HG02840 (cell line): ENCODE data around the gene SPOCK2.
"Not testable (repeated sequence)": the region's sequence is repeated elsewhere in the genome, so short reads cannot be mapped to it uniquely, and the experiment has no call there.

Source experiments
- ATAC-seq: cut with Tn5 transposase; IDR thresholded peaks from one replicate; pipeline ENCODE4 v1.9.1; 2021; ENCODE audit warnings: mild to moderate bottlenecking, moderate library complexity, moderate number of reproducible peaks; ENCODE audit not compliant: unreplicated experiment, low FRiP score

The SPOCK2 gene

DNA sequence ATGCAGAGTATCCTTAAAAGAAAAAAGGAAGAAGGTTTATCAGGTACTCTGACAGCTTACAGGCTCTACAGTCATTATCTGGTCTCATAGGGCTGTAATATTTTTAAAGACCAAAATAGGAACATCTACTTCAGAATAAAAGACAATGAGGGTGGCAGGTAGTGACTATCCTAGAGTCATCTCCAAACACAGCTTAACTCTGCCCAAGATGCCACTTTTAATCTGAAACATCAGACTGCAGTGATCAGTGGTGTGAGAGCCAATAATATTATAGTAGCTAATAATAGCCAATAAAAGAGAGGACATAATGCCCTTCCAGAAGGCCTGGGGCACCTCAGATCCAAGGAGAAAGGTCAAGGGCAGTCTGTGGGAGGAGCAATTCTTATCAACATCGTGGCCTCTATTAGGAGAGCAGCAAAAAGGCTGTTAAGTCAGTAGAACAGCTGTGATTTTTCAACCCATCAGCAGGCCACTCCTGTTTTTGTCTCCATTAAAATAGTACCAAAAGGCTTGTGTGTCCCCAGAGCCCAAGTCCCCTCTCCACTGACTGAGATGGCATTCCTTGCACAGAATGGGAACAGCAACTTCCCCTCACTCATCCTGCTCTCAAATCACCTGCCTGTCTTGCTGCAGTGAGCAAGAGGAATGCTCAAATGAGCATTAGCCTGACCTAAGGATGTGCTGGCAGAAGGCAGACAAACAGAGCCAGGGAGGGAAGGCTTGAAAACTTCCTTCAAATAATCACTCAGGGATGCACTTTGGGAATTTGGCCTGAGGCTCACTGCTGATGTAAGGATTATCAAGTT is 20.7 kb upstream of the SPOCK2 start:
- ATAC-seq, result no peak

DNA sequence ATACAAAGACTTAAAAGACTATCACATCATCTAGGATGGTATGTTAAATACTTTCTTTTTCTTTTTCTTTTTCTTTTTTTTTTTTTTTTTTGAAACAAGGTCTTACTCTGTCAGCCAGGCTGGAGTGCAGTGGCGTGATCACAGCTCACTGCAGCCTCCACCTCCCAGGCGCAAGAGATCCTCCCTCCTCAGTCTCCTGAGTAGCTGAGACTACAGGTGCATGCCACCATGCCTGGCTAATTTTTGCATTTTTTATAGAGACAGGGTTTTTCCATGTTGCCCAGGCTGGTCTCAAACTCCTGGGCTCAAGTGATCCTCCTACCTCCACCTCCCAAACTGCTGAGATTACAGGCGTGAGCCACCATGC is 19.6 kb upstream of the SPOCK2 start:
- ATAC-seq, result not testable (repeated sequence)

- ATAC-seq, result no peak
These were observed 19.1 kb upstream of the SPOCK2 start for GRCh38 chr10:72107325-72108003.

- ATAC-seq, result no peak
These were observed 18.5 kb upstream of the SPOCK2 start for GRCh38 chr10:72106896-72107295.

- ATAC-seq, result no peak
These were observed 18.0 kb upstream of the SPOCK2 start for GRCh38 chr10:72106154-72106849.

- no peak for ATAC-seq
These were observed 17.4 kb upstream of the SPOCK2 start for GRCh38 chr10:72105710-72106109.

DNA sequence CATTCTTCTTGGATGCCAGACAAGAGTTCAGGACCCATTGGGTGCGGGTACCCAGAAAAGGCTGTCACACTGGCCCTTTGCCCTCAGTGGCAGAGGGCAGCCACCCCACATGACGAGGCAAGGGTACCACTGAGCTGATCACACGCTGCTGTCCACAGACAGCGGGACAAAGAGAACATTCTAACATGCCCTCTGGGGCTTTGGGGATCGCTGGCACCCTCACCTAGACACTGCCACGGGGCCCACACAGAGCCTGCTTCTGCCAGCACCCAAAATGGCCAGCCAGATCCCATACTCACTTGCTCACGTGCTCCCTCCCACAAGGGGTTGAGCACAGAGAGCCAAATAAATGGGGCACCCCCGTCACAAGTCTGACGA is 16.7 kb upstream of the SPOCK2 start:
- no peak for ATAC-seq

DNA sequence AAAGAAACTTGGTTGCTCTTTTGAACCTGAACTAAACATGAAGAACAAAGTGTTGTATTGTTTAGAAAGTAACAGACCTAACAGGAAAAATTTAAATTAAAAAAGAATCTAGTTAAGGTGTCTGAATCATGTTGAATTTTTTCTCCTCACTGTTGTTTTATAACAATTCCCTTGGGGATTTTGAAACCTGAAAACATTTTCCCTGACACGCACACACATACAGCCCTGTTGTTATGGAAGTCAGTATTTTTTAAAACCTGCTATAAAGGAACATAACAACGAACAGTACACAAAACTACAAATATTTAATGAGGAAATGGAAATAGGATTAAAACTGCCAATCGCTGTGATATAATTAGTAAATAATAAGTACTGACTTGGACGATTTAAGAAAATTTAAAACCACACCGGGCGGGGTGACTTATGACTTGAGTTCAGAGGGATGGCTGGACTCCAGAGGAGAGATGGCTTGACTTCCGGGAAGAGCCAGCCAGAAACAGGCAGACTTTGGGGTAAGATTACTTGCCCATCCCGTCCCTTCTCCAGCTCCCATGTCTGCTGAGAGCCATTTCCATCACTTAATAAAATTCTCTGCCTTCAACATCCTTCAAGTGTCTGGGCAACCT is 16.2 kb upstream of the SPOCK2 start:
- ATAC-seq, result no peak

DNA sequence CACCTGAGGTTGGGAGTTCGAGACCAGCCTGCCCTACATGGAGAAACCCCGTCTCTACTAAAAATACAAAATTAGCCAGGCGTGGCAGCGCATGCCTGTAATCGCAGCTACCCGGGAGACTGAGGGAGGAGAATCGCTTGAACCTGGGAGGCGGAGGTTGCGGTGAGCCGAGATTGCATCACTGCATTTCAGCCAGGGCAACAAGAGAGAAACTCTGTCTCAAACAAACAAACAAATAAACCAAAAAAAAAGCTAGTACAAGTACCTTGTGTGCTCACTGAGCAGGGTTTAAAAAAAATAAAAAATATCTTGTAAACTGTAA is 11.2 kb upstream of the SPOCK2 start:
- ATAC-seq, result no peak

DNA sequence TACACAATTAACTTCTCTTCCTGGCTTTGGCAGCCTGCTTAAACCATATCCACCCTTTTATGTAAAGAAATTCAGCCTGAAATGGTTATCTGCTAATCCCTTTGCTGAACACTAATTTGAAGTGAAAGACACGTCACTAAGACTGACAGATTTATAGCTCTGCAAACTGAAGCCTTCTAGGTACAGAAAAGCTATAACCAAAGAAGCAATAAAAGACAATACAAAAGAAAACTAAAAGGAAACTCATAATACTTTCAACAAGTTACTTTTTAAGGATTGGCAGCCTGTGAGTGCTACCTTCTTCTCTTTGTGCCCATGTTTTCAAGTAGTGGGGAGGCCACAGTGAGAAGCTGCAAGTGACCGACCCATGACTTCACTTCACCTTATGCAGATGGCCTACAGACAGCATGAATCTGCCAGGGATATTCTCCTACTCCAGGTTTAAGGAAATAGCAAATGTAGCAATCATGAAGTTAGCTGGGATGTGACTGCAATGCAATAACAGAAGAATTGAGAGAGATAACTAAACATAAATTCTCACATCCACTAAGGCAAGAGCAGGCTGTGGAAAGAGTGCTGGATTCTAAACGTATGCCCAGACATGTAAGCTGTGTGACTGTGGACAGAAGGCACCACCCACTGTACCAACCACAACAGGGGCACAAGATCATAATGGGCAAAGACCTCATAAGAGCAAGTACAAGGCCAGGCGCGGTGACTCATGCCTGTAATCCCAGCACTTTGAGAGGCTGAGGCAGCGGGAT is 10.7 kb upstream of the SPOCK2 start:
- ATAC-seq, result no peak

DNA sequence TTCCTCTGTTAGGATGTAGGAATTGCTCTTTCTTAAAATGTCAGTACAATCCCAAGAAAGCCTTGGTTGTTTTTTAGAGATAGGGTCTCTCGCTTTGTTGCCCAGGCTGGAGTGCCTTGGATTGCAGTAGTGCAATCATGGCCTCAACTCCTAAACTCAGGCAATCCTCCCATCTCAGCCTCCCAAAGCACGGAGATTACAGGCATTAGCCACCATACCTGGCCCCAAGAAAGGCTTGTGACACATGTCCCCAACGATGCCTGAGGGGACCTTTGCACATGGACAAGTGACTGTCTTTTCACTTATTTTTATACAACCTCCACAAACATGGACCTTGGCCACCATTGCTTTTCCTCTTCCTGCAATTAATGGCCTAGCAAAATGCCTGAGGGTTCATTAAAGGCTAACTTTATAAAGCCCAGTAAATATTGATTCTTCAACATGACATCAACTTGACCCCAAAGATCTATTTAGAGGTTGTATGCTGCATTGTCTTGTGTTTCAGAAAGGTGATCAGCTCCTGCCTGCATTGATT is 10.0 kb upstream of the SPOCK2 start:
- ATAC-seq, result no peak

GRCh38 chr10:72097448-72098300 is 9.3 kb upstream of the SPOCK2 start:
- ATAC-seq, result no peak

DNA sequence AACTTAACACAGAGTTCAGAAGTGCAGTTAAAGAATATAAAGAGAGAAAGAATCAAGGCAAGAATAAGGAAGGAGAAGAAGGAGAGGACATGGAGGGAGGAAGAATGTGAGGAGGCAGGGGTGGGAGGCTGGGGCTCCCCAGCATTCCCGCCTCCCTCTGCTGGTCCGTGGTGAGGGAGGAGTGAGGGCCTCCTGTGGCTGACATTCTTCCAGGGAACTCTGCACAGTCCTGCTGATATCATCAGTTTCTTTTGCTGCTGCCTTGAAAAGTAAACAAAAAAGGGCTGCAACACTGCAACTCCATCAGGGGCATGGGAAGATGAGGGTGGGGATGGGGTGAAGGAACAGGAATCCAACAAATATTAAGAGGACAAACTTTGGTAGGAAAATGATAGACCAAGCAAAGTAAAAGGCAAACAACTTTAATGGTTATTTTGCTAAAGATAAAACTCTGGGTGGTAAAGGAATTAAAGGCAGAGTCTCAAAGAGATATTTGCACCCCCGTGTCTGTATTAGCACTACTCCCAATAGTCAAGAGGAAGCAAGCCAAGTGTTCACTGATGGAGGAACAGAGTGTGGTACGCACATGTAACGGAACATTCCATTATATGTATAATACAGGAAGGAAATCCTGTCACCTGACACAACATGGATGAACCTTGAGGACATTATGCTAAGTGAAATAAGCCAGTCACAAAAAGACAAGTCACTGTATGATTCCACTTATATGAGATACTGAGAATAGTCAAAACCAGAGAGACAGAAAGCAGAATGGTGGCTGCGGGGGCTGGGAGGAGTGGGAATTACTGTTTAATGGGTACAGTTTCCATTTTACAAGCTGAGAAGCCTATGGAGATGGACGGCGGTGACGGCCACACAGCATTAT is 8.0 kb upstream of the SPOCK2 start:
- no peak for ATAC-seq

GRCh38 chr10:72095195-72095594 is 6.8 kb upstream of the SPOCK2 start:
- no peak for ATAC-seq

- ATAC-seq, result no peak
These were observed 6.2 kb upstream of the SPOCK2 start for GRCh38 chr10:72094574-72094973.

- no peak for ATAC-seq
These were observed 5.1 kb upstream of the SPOCK2 start for GRCh38 chr10:72093450-72093849.

GRCh38 chr10:72092987-72093386 is 4.6 kb upstream of the SPOCK2 start:
- no peak for ATAC-seq

- no peak for ATAC-seq
These were observed 4.0 kb upstream of the SPOCK2 start for GRCh38 chr10:72092171-72092924.
